ENCODE results near the gene PPP2R2C.

The PPP2R2C gene

GRCh38 chr4:6425911-6426310 is 46.5 kb downstream of the PPP2R2C start:
- TF ChIP-seq CTCF (IDR thresholded peaks at IDR 0.05; ENCODE audit: borderline replicate concordance, insufficient read depth, low read depth, low read length), result no peak
- no peak overlapping the region for H3K4me3 ChIP-seq (ENCODE audit: low read depth, low read length)

GRCh38 chr4:6425336-6425735 is 47.1 kb downstream of the PPP2R2C start:
- H3K4me3 ChIP-seq (ENCODE audit: low read depth, low read length), result no peak overlapping the region
- TF ChIP-seq CTCF (IDR thresholded peaks at IDR 0.05; ENCODE audit: borderline replicate concordance, insufficient read depth, low read depth, low read length), result no peak

- H3K4me3 ChIP-seq (ENCODE audit: low read depth, low read length), result no peak overlapping the region
- no peak for TF ChIP-seq CTCF (IDR thresholded peaks at IDR 0.05; ENCODE audit: borderline replicate concordance, insufficient read depth, low read depth, low read length)
Measured at GRCh38 chr4:6424425-6424824, 48.0 kb downstream of the PPP2R2C start.

GRCh38 chr4:6423575-6423974 is 48.8 kb downstream of the PPP2R2C start:
- TF ChIP-seq CTCF (IDR thresholded peaks at IDR 0.05; ENCODE audit: borderline replicate concordance, insufficient read depth, low read depth, low read length), result no peak
- no peak overlapping the region for H3K4me3 ChIP-seq (ENCODE audit: low read depth, low read length)

- TF ChIP-seq CTCF (IDR thresholded peaks at IDR 0.05; ENCODE audit: borderline replicate concordance, insufficient read depth, low read depth, low read length), result no peak
- H3K4me3 ChIP-seq (ENCODE audit: low read depth, low read length), result no peak overlapping the region
Measured at GRCh38 chr4:6422866-6423265, 49.5 kb downstream of the PPP2R2C start.

GRCh38 chr4:6422105-6422504 is 50.3 kb downstream of the PPP2R2C start:
- no peak for TF ChIP-seq CTCF (IDR thresholded peaks at IDR 0.05; ENCODE audit: borderline replicate concordance, insufficient read depth, low read depth, low read length)
- no peak overlapping the region for H3K4me3 ChIP-seq (ENCODE audit: low read depth, low read length)

GRCh38 chr4:6421397-6421796 is 51.0 kb downstream of the PPP2R2C start:
- no peak overlapping the region for H3K4me3 ChIP-seq (ENCODE audit: low read depth, low read length)
- no peak for TF ChIP-seq CTCF (IDR thresholded peaks at IDR 0.05; ENCODE audit: borderline replicate concordance, insufficient read depth, low read depth, low read length)
